Tibial nerve (tissue), 3 donors: Measurements from ENCODE around the gene PAPOLB.
"Not testable (repeated sequence)": the region's sequence is repeated elsewhere in the genome, so short reads cannot be mapped to it uniquely, and the experiment has no call there.

Experiments used
- CTCF ChIP-seq, 5 experiments: fragments of 200-600 bp in 3 of 5; fragments of 450-650 bp in 2 of 5; sonication (generic) in 3 of 5; IDR thresholded peaks; one replicate each; pipeline ENCODE4 v1.5.1; 2016 to 2019; ENCODE audit warnings: antibody characterized with exemption in 5 of 5, mild to moderate bottlenecking in 3 of 5, moderate library complexity in 2 of 5
- POLR2A ChIP-seq, 2 donors: fragments of 450-650 bp; IDR thresholded peaks; one replicate each; pipeline ENCODE4 v1.6.1; 2017; ENCODE audit warnings: antibody characterized with exemption in 2 of 2, mild to moderate bottlenecking in 2 of 2, moderate library complexity in 2 of 2

- TF ChIP-seq CTCF, POLR2A (IDR thresholded peaks at IDR 0.05): not testable (repeated sequence)
Measured at GRCh38 chr7:4893188-4893587, 31.4 kb upstream of the PAPOLB start.
